Heart right ventricle (tissue), 16 donors: ENCODE results near the gene CADM1. TPM values are rescaled to one million over a fixed set of nuclear protein-coding genes. Genes with fewer than 3 reads are reported as not detected.

ENCODE experiments used
- ATAC-seq, 8 donors: fragments of 200-7000 bp; cut with Tn5 transposase; one replicate each; pipeline ENCODE4 v1.9.1; 2020; ENCODE audit warnings: mild to moderate bottlenecking in 8 of 8, moderate library complexity in 8 of 8, moderate number of reproducible peaks in 1 of 8
- DNase-seq, 2 donors: peaks; one replicate each; pipeline ENCODE4 v3.0.0-alpha.2; 2020
- H3K27ac ChIP-seq, 10 donors: fragments of 200-600 bp; sonication (generic) in 2 of 10; one replicate each; pipeline versions ENCODE4 v1.5.0 to v1.8.0; 2020 to 2022; ENCODE audit warnings: mild to moderate bottlenecking in 3 of 10
- H3K27me3 ChIP-seq, 7 donors: fragments of 200-600 bp; one replicate each; pipeline ENCODE4 v1.8.0; 2021 to 2022; ENCODE audit warnings: mild to moderate bottlenecking in 2 of 7
- H3K36me3 ChIP-seq, 9 donors: fragments of 200-600 bp; sonication (generic) in 1 of 9; one replicate each; pipeline versions ENCODE4 v1.5.0 to v1.8.0; 2020 to 2022; ENCODE audit warnings: mild to moderate bottlenecking in 2 of 9
- H3K4me1 ChIP-seq, 9 donors: fragments of 200-600 bp; sonication (generic) in 1 of 9; one replicate each; pipeline versions ENCODE4 v1.5.0 to v1.8.0; 2020 to 2022; ENCODE audit warnings: mild to moderate bottlenecking in 4 of 9
- H3K4me3 ChIP-seq, 10 donors: fragments of 200-600 bp; sonication (generic) in 2 of 10; one replicate each; pipeline versions ENCODE4 v1.5.0 to v1.8.0; 2020 to 2022; ENCODE audit warnings: mild to moderate bottlenecking in 7 of 10, moderate library complexity in 2 of 10
- H3K9me3 ChIP-seq, 11 donors: fragments of 200-600 bp in 10 of 11; sonication (generic) in 2 of 11; one replicate each; pipeline versions ENCODE4 v1.5.0 to v1.8.0; 2013 to 2022; ENCODE audit warnings: mild to moderate bottlenecking in 2 of 11, control low read depth in 1 of 11, moderate library complexity in 1 of 11
- CTCF ChIP-seq, 9 donors: fragments of 200-600 bp; sonication (generic) in 2 of 9; IDR thresholded peaks; one replicate each; pipeline versions ENCODE4 v1.5.0 to v1.8.0; 2021 to 2022; ENCODE audit warnings: antibody characterized with exemption in 9 of 9, mild to moderate bottlenecking in 5 of 9, moderate library complexity in 1 of 9
- WGBS, 2 donors: extraction: QIAGEN DNeasy Blood & Tissue Kit; methylation state at CpG; one replicate each; pipeline ENCODE4 v1.1.7; 2013; ENCODE audit warnings: inconsistent platforms in 1 of 2; 5-methylcytosine and 5-hydroxymethylcytosine counted together
- intact Hi-C, 10 donors: fragments of 100-400 bp; cut with DNase I; formaldehyde crosslinking; loops; one replicate each; pipeline versions ENCODE4 v1.11.1 to v1.14.2; 2022
- polyA plus RNA-seq, 2 donors: library from polyadenylated mRNA; stranded (reverse); fragments of 200-250 nt; gene quantifications; one replicate each; pipeline ENCODE4 v1.2.3, GENCODE V29; 2013
- total RNA-seq, 10 donors: library from RNA; stranded (reverse); fragmentation: NEBNext Ultra II Directional in 3 of 10; extraction: Animal tissue kit (Norgen Biotek cat#: 25700) in 3 of 10; gene quantifications; one replicate each; pipeline versions ENCODE4 v1.2.1 to v1.2.4, GENCODE V29; 2021 to 2023
- donor health status: Arrhythmogenic right ventricular cardiomyopathy.
- donor health status: ischemic (EF 13 %, LVEDD 7.1; RV severe dilation, severe dysfunction).
- donor health status: healthy with polysubstance abuse.
- donor health status: DM: no; HTN: yes; CAD: no.
- donor health status: DM: no; HTN: no; CAD: no.
- donor health status: ischemic (EF 25% LVEDD 6.9; RV normal size, moderate dysfunction).
- donor health status: ischemic (EF 25% LVEDD 5.7; RV mildly dilated, moderate dysfunction).
- donor health status: healthy.
- donor health status: DM: yes; HTN: yes; CAD: no.
- donor health status: Ischemic cardiomyopathy.
- donor health status: ischemic (EF 35%, LVEDD 5.7; RV mildly dilated, moderate dysfunction).
- donor health status: nonischemic (EF 11% LVEDD 7.7; RV severe dilation, severe dysfunction).
- donor health status: DM: yes; HTN: yes; CAD: no.
- donor health status: PGD.
- donor health status: ischemic (EF 29% LVEDD 5.4; RV normal size, mild dysfunction).
- donor health status: nonischemic (EF 23%, LVEDD 6.1; RV moderate dilation, normal function).

CADM1 gene
- total and polyA plus RNA-seq, 12 donors: 10.2 to 83.0 (median 41.4) TPM

GRCh38 chr11:115393950-115394349, 110.3 kb downstream of the CADM1 start:
- H3K36me3 ChIP-seq: no peaks in the 10 kb centered on the region
- H3K27me3 ChIP-seq: no peaks in the 10 kb centered on the region
- TF ChIP-seq CTCF (IDR thresholded peaks at IDR 0.05): no peak
- intact Hi-C loops: no loop called here
- no peaks in the 10 kb centered on the region for H3K9me3 ChIP-seq
- no peak overlapping the region for H3K4me3 ChIP-seq
- ATAC-seq: no peak
- no peak overlapping the region for H3K27ac ChIP-seq
- DNase-seq: no peak
- peaks cover 0 to 9% (median 0%) of the 10 kb centered on the region in 9 donors for H3K4me1 ChIP-seq

GRCh38 chr11:115391598-115391997, 112.6 kb downstream of the CADM1 start:
- ATAC-seq (no peak), DNase-seq (no peak)
- no peak overlapping the region for H3K4me3 ChIP-seq
- no peaks in the 10 kb centered on the region for H3K9me3 ChIP-seq
- 53 to 65% methylated on average over 1 of the region's 1 CpG for WGBS, 2 donors
- intact Hi-C loops: no loop called here
- H3K4me1 ChIP-seq: peaks cover 0 to 9% (median 2%) of the 10 kb centered on the region in 9 donors
- H3K27ac ChIP-seq: no peak overlapping the region
- TF ChIP-seq CTCF (IDR thresholded peaks at IDR 0.05): no peak
- H3K36me3 ChIP-seq: no peaks in the 10 kb centered on the region
- H3K27me3 ChIP-seq: no peaks in the 10 kb centered on the region

GRCh38 chr11:115391160-115391559, 113.1 kb downstream of the CADM1 start:
- no peaks in the 10 kb centered on the region for H3K27me3 ChIP-seq
- H3K9me3 ChIP-seq: no peaks in the 10 kb centered on the region
- DNase-seq: no peak
- peaks cover 0 to 9% (median 0%) of the 10 kb centered on the region in 9 donors for H3K4me1 ChIP-seq
- no peak for TF ChIP-seq CTCF (IDR thresholded peaks at IDR 0.05)
- H3K4me3 ChIP-seq: no peak overlapping the region
- 25 to 35% methylated on average over 3 of the region's 3 CpGs for WGBS, 2 donors
- H3K36me3 ChIP-seq: no peaks in the 10 kb centered on the region
- no peak overlapping the region for H3K27ac ChIP-seq
- ATAC-seq: no peak
- intact Hi-C loops: no loop called here

GRCh38 chr11:115390441-115390840, 113.8 kb downstream of the CADM1 start:
- H3K27me3 ChIP-seq: peaks cover 0 to 5% (median 0%) of the 10 kb centered on the region in 7 donors
- H3K4me1 ChIP-seq: peaks cover 0 to 9% (median 0%) of the 10 kb centered on the region in 9 donors
- H3K4me3 ChIP-seq: no peak overlapping the region
- no peak for TF ChIP-seq CTCF (IDR thresholded peaks at IDR 0.05)
- no peaks in the 10 kb centered on the region for H3K36me3 ChIP-seq
- 57 to 69% methylated on average over 1 of the region's 1 CpG for WGBS, 2 donors
- ATAC-seq (no peak), DNase-seq (no peak)
- H3K27ac ChIP-seq: no peak overlapping the region
- intact Hi-C loops: no loop called here
- no peaks in the 10 kb centered on the region for H3K9me3 ChIP-seq
